Stomach smooth muscle (tissue), 2 donors: ENCODE data around the gene RNF123.

Experiments
- H3K27ac ChIP-seq: one replicate; pipeline ENCODE4 v1.7.0; 2013; ENCODE audit warnings: mild to moderate bottlenecking, low read length, inconsistent platforms
- H3K27me3 ChIP-seq, 2 donors: one replicate each; pipeline ENCODE4 v1.7.0; 2013; ENCODE audit warnings: low read length in 2 of 2; ENCODE audit not compliant: insufficient read depth in 2 of 2, control insufficient read depth in 1 of 2
- H3K36me3 ChIP-seq, 2 donors: one replicate each; pipeline ENCODE4 v1.7.0; 2013; ENCODE audit warnings: low read length in 2 of 2; ENCODE audit not compliant: control insufficient read depth in 2 of 2, insufficient read depth in 2 of 2
- H3K4me1 ChIP-seq: one replicate; pipeline ENCODE4 v1.7.0; 2013; ENCODE audit warnings: low read length; ENCODE audit not compliant: control insufficient read depth, insufficient read depth
- H3K4me3 ChIP-seq, 2 donors: one replicate each; pipeline ENCODE4 v1.7.0; 2013; ENCODE audit warnings: low read length in 2 of 2
- H3K9ac ChIP-seq, 2 donors: one replicate each; pipeline ENCODE4 v1.7.0; 2013; ENCODE audit warnings: low read length in 2 of 2, mild to moderate bottlenecking in 1 of 2
- H3K9me3 ChIP-seq, 2 donors: one replicate each; pipeline ENCODE4 v1.7.0; 2013; ENCODE audit warnings: low read length in 2 of 2; ENCODE audit not compliant: control insufficient read depth in 2 of 2
- donor health status: healthy.
- donor health status: Pancreatic carcinoma.

RNF123 gene

GRCh38 chr3:49714728-49715550, 25.6 kb downstream of the RNF123 start:
- H3K36me3 ChIP-seq: peaks cover 10 to 29% of the 10 kb centered on the region in 2 donors
- no peak overlapping the region for H3K4me3 ChIP-seq
- no peak overlapping the region for H3K9ac ChIP-seq
- H3K9me3 ChIP-seq: no peaks in the 10 kb centered on the region
- H3K4me1 ChIP-seq: peaks cover 13% of the 10 kb centered on the region
- no peak overlapping the region for H3K27ac ChIP-seq
- H3K27me3 ChIP-seq: peaks cover 0 to 3% of the 10 kb centered on the region in 2 donors

- no peaks in the 10 kb centered on the region for H3K9me3 ChIP-seq
- H3K36me3 ChIP-seq: peaks cover 10 to 29% of the 10 kb centered on the region in 2 donors
- H3K9ac ChIP-seq: no peak overlapping the region
- no peak overlapping the region for H3K4me3 ChIP-seq
- peaks cover 13% of the 10 kb centered on the region for H3K4me1 ChIP-seq
- no peak overlapping the region for H3K27ac ChIP-seq
- peaks cover 0 to 3% of the 10 kb centered on the region in 2 donors for H3K27me3 ChIP-seq
Measured at GRCh38 chr3:49715611-49716121, 26.3 kb downstream of the RNF123 start.

GRCh38 chr3:49716169-49716568, 26.8 kb downstream of the RNF123 start:
- Histone ChIP-seq H3K9ac (no peak overlapping the region), H3K27me3 (peaks cover 0 to 3% of the 10 kb centered on the region in 2 donors), H3K36me3 (peaks cover 10 to 31% of the 10 kb centered on the region in 2 donors), H3K4me1 (peaks cover 13% of the 10 kb centered on the region), H3K4me3 (no peak overlapping the region), H3K9me3 (no peaks in the 10 kb centered on the region), H3K27ac (no peak overlapping the region)

- Histone ChIP-seq H3K9ac (no peak overlapping the region), H3K4me3 (no peak overlapping the region), H3K36me3 (peaks cover 13 to 30% of the 10 kb centered on the region in 2 donors), H3K27me3 (peaks cover 0 to 3% of the 10 kb centered on the region in 2 donors), H3K4me1 (peaks cover 13% of the 10 kb centered on the region), H3K9me3 (no peaks in the 10 kb centered on the region), H3K27ac (no peak overlapping the region)
Measured at GRCh38 chr3:49716691-49717210, 27.4 kb downstream of the RNF123 start.

GRCh38 chr3:49717211-49717958, 28.0 kb downstream of the RNF123 start:
- peaks cover 13 to 29% of the 10 kb centered on the region in 2 donors for H3K36me3 ChIP-seq
- H3K27ac ChIP-seq: no peak overlapping the region

GRCh38 chr3:49717959-49718857, 28.9 kb downstream of the RNF123 start:
- Histone ChIP-seq H3K27ac (no peak overlapping the region), H3K9me3 (no peaks in the 10 kb centered on the region), H3K27me3 (peaks cover 0 to 3% of the 10 kb centered on the region in 2 donors), H3K36me3 (peaks cover 13 to 25% of the 10 kb centered on the region in 2 donors), H3K4me1 (peaks cover 24% of the 10 kb centered on the region), H3K9ac (no peak overlapping the region), H3K4me3 (peak overlapping the region; percentile 70 to 83)

More at GRCh38 chr3:49717211-49717958, 28.0 kb downstream of the RNF123 start:
- no peak overlapping the region for H3K4me3 ChIP-seq
- H3K9ac ChIP-seq: no peak overlapping the region
- H3K27me3 ChIP-seq: peaks cover 0 to 3% of the 10 kb centered on the region in 2 donors
- no peaks in the 10 kb centered on the region for H3K9me3 ChIP-seq
- peaks cover 16% of the 10 kb centered on the region for H3K4me1 ChIP-seq

GRCh38 chr3:49718858-49719213, 29.5 kb downstream of the RNF123 start:
- H3K27me3 ChIP-seq: peaks cover 0 to 3% of the 10 kb centered on the region in 2 donors
- H3K4me1 ChIP-seq: peaks cover 30% of the 10 kb centered on the region
- no peaks in the 10 kb centered on the region for H3K9me3 ChIP-seq
- peak overlapping the region; percentile 70 to 83 for H3K4me3 ChIP-seq
- peak overlapping the region; percentile 32 to 47 for H3K9ac ChIP-seq
- H3K36me3 ChIP-seq: peaks cover 13 to 25% of the 10 kb centered on the region in 2 donors
- H3K27ac ChIP-seq: no peak overlapping the region

- peak within 1 kb of the TSS; percentile 32 to 47 for H3K9ac ChIP-seq
- no peaks in the 10 kb centered on the region for H3K9me3 ChIP-seq
- H3K4me1 ChIP-seq: peaks cover 32% of the 10 kb centered on the region
- peak within 1 kb of the TSS; percentile 18 for H3K27ac ChIP-seq
- H3K27me3 ChIP-seq: peaks cover 0 to 3% of the 10 kb centered on the region in 2 donors
- H3K36me3 ChIP-seq: peaks cover 13 to 23% of the 10 kb centered on the region in 2 donors
- peak within 1 kb of the TSS; percentile 70 to 83 for H3K4me3 ChIP-seq
Measured at GRCh38 chr3:49719214-49719884, 30.0 kb downstream of the RNF123 start, which contains the start of gene AMIGO3. TSS of gene AMIGO3 (minus strand) at chr3:49719684. CDS start at chr3:49719465, 219 bp downstream.

GRCh38 chr3:49720855-49721595, 31.7 kb downstream of the RNF123 start:
- H3K9me3 ChIP-seq: no peaks in the 10 kb centered on the region
- H3K4me3 ChIP-seq: no peak overlapping the region
- H3K9ac ChIP-seq: no peak overlapping the region
- H3K27me3 ChIP-seq: peaks cover 0 to 3% of the 10 kb centered on the region in 2 donors
- H3K27ac ChIP-seq: no peak overlapping the region
- H3K36me3 ChIP-seq: peaks cover 6 to 22% of the 10 kb centered on the region in 2 donors
- H3K4me1 ChIP-seq: peaks cover 40% of the 10 kb centered on the region
